Forelimb muscle (tissue), 1 donor: Measurements from ENCODE around the gene SMIM36. TPM values are rescaled to one million over a fixed set of nuclear protein-coding genes. Genes with fewer than 3 reads are reported as not detected.
"Not testable (repeated sequence)": the region's sequence is repeated elsewhere in the genome, so short reads cannot be mapped to it uniquely, and the experiment has no call there.

Experiments
- DNase-seq: peaks from one replicate; pipeline ENCODE4 v3.0.0-alpha.2; 2013; ENCODE audit warnings: low read depth
- polyA plus RNA-seq: library from polyadenylated mRNA; unstranded; fragments of 120-200 nt; gene quantifications from one replicate; pipeline ENCODE4 v1.2.1, GENCODE V29; 2013; ENCODE audit not compliant: insufficient read length

Gene SMIM36
- 0.15 TPM for polyA plus RNA-seq

DNA sequence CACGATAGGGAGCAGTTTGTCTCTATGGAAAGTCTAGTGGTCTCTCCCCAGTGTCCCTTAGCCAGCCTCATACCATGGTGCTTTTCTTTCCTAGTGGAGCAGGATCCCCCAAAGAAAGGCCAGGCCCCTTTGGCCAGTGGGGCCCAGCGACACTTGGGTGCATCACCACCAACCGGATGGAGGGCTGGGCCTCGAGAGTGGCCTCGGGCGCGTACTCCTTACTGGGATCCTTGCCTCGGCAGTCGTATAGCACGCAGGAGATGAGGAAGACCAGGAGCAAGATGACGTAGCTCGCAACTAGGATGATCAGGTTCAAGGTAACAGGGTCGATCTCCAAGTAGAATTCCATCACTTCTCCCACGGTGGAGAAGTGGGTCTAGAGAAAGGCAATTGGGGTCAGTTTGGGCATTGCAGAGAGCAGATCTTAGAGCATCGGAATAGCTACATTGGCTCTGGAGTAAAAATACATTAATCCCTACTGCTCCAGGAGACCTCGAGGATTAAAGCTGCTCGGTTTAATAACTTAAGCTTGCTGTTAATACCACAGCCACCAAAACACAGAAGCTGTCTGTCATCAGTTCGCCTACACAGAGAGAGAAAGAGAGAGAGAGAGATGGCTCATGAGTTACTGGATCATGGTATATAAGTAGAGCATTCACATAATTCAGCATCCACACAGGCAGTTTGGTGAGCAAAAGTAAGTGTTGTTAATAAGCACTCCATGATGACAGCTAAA is at the start of gene SMIM36:
SMIM36 (minus strand) TSS at position 467 of the 736 bp plus-strand sequence.
- DNase-seq: no peak

- DNase-seq: no peak
These were observed 44.5 kb upstream of the SMIM36 start for GRCh38 chr17:55555772-55556171.

GRCh38 chr17:55549140-55549539 is 37.9 kb upstream of the SMIM36 start:
- no peak for DNase-seq

GRCh38 chr17:55546991-55547664 is 35.9 kb upstream of the SMIM36 start:
- DNase-seq: no peak

DNA sequence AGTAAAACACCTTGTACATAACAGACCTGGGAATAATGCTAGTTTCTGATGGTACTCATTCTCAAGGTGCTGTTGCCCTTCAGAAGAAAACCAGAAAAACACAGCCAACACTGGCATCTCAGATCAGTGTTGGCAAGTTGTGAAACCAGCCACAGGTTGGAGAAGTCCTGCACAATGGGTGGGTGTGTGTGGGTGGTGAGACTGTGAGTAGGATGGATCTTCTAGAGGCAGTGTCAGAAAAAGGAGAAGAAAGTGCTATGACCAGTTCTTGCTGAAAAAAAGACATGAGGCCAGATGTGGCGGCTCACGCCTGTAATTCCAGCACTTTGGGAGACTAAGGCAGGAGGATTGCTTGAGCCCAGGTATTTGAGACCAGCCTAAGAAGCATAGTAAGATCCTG is 35.2 kb upstream of the SMIM36 start:
- DNase-seq: no peak

- no peak for DNase-seq
These were observed 34.6 kb upstream of the SMIM36 start for GRCh38 chr17:55545806-55546205.

DNA sequence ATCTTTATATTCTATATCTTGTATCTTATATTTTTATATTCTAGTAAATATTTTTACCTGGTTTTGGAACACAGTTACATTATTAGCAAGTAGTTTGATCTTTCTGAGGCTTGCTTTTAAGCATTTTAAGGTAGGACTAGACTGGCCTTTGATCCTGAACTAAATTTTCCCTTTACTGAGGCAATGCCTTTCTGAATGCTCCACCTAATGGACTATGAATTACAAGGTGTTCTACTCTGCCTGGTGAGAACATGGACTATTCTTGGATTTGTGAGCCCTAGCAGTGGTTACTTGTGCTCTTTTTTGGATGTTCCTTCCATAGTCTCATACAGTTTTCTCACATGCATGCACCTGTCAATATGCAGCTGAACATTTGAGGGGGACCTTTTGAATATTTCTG is 32.5 kb upstream of the SMIM36 start:
- no peak for DNase-seq

- no peak for DNase-seq
These were observed 29.3 kb upstream of the SMIM36 start for GRCh38 chr17:55540414-55541091.

GRCh38 chr17:55536205-55536604 is 25.0 kb upstream of the SMIM36 start:
- no peak for DNase-seq

GRCh38 chr17:55533608-55534007 is 22.4 kb upstream of the SMIM36 start:
- DNase-seq: no peak

DNA sequence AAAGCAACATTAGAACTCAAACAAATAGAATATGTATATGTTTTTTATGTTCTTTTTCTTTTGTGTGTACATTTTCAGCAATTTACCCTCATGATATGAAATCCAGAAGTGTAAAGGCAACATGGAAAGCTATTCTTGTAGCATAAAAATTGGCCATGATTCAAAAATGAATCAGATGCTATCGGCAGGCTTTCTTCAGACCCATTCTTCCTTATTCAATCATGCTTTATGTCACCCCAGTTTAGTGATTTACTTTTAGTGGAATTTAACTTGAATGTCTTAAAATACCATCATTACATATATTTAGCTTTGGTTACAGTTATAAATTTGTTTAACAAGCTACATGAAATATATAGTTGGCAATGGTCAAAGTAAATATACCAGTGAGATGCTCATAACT is 21.4 kb upstream of the SMIM36 start:
- DNase-seq: no peak

GRCh38 chr17:55531053-55531728 is 19.9 kb upstream of the SMIM36 start:
- no peak for DNase-seq

GRCh38 chr17:55530064-55530463 is 18.8 kb upstream of the SMIM36 start:
- DNase-seq: no peak

- peak; percentile 36 for DNase-seq
These were observed 16.4 kb upstream of the SMIM36 start for GRCh38 chr17:55527540-55528118.

- DNase-seq: no peak
These were observed 13.4 kb upstream of the SMIM36 start for GRCh38 chr17:55524440-55525220.

DNA sequence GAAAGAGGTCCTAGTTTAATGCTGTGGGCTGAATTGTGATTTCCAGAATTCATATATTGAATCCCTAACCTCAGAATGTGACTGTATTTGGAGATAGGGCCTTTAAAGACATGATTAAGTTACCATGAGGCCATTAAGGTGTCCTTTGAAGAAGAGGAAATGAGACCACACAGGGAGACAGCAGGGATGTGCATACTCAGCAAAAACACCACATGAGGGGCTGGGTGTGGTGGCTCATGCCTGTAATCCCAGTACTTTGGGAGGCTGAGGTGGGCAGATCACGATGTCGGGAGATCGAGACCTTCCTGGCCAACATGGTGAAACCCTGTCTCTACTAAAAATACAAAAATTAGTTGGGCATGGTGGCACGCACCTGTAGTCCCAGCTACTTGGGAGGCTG is 11.8 kb upstream of the SMIM36 start:
- DNase-seq: not testable (repeated sequence)

DNA sequence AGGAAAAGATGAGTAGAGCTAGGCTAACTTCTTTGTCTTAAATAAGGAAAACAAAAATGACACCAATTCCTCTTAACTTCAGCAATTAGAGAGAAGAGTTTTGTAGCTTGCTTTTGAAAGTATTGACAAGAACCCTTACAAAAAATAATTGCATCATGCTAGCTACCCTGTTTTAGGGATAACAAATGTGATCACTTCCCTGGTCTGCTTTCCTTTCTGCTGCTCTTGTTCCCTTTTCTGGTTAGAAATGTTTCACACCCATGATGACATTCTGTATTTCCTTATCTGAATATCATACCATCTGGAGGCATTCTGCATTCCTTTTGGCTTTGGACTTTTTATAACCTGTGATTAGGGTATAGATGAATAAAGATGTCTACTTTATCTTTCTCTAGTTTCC is 9.9 kb upstream of the SMIM36 start:
- DNase-seq: no peak

GRCh38 chr17:55520402-55520801 is 9.2 kb upstream of the SMIM36 start:
- DNase-seq: no peak

DNA sequence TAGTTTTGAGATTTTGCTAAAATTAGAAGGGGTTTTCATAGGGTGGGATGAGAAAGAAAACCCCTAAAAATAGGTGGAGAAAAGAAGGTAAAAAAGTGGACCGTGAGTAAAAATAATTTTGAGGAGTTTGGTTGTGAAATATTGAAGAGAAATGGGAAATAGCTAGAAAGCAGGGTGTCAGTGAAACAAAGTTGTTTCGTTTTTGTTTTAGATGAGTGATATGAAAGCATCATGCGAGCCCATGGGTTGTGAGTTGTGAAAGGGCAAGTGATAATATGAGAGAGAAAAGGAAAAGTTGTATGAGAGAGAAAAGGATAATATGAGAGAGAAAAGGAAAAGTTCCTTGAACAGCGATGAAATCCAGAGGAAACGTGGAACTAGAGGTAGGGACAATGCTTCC is 7.3 kb upstream of the SMIM36 start:
- no peak for DNase-seq

GRCh38 chr17:55513885-55514590 is 2.8 kb upstream of the SMIM36 start:
- DNase-seq: peak; percentile 51
